ENCODE measurements around the gene ATP1A4. TPM values are rescaled to one million over a fixed set of nuclear protein-coding genes. Genes with fewer than 3 reads are reported as not detected.

ATP1A4 gene
- total RNA-seq, 1 donor from 2014 or later = not detected

DNA sequence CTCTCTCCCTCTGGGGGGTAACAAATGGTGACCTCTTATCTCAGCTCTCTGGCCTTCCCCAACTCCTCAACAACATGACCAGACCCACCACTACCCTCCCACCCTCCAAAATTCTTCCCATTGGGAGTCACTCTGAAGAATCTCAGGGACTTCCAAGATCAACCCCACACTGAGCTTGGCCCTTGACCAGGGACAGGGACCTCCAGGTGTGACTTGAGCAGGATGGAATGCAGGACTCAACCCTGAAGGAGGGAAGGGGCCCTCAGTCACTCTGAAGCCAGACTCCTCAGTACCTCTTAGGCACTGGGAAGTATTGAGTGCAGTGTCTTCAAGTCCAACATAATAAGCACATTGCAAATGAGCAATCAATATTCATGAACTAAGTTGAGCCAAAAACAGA is 40.8 kb downstream of the ATP1A4 start:
- H3K4me3 Mint-ChIP-seq (ENCODE audit: unreplicated experiment) = no peak overlapping the region

DNA sequence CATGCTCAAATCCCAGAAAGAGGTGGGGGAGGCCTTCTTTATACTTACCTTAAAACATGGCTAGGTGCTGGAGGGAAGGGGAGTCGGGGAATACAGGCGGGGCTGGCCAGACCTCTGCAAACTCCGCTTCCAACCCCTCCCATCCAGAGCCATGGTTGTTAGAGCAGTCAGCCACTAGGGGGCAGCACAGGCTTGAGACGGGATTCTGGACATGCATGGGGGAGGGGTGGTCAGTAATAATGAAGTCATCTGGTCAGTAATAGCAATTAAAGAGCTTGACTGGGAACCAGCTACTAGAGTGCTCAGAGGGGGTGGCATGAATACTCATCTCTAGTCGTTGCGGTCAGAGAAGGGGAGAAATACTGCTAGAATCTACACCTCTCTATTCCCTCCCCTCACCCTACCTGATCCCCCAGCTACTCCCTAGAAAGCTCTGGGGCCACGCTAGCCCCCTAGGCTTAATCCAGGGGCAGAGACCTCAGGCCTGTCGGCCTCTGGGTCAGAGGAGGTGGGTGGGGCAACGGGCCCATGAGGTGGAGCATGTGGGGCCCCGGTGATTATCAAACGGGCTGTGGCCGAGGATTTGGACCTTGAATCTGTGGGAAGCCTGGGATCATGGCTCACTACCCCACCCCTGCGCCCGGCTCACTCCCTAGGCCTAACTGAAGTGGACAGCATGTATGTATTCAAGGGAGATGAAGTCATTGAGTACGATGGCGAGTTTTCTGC is 41.9 kb downstream of the ATP1A4 start:
- TF ChIP-seq, protein P1, sequence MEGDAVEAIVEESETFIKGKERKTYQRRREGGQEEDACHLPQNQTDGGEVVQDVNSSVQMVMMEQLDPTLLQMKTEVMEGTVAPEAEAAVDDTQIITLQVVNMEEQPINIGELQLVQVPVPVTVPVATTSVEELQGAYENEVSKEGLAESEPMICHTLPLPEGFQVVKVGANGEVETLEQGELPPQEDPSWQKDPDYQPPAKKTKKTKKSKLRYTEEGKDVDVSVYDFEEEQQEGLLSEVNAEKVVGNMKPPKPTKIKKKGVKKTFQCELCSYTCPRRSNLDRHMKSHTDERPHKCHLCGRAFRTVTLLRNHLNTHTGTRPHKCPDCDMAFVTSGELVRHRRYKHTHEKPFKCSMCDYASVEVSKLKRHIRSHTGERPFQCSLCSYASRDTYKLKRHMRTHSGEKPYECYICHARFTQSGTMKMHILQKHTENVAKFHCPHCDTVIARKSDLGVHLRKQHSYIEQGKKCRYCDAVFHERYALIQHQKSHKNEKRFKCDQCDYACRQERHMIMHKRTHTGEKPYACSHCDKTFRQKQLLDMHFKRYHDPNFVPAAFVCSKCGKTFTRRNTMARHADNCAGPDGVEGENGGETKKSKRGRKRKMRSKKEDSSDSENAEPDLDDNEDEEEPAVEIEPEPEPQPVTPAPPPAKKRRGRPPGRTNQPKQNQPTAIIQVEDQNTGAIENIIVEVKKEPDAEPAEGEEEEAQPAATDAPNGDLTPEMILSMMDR (IDR thresholded peaks at IDR 0.05) = peak; percentile 94

More for the DNA sequence above, 40.8 kb downstream of the ATP1A4 start:
- Mint-ChIP-seq H3K9me3 (ENCODE audit: unreplicated experiment) (no peaks in the 10 kb centered on the region), H3K36me3 (ENCODE audit: unreplicated experiment) (no peaks in the 10 kb centered on the region), H3K27me3 (ENCODE audit: unreplicated experiment) (peaks cover 3% of the 10 kb centered on the region), H3K27ac (ENCODE audit: unreplicated experiment) (no peak overlapping the region), H3K4me1 (ENCODE audit: unreplicated experiment) (peaks cover 5% of the 10 kb centered on the region)
- TF ChIP-seq, protein P1 (IDR thresholded peaks at IDR 0.05) = no peak
- DNase-seq (ENCODE audit: extremely low spot score, unreplicated experiment) = no peak

DNA sequence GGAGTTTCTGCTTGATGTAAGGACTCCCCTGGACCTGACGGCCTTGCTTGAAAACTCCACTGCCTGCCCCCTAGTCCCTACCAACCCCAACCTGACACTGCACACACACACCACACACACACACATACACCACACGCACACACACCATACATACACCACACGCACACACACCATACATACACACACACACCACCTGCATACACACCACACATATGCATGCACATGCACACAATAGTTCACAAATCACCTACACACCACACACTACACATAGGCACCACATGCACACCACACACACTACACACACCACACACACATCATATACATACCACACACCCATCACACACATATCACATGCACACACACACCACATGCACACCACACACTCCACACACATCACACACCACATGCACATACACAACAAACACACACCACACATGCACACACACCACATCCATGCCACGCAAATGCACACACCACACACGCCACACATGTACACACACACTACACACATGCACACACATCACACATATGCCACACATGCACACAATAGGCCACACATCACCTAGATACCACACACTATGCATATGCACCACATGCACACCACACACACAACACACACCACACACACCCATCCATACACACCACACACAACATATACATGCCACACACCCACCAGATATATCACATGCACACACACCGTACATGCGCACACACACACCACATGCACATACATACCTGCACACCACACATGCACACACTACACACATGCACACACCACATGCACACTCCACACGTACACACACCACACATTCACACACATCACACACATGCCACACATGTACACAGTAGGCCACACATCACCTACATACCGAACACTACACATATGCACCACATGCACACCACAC is 42.7 kb downstream of the ATP1A4 start:
- no peak for DNase-seq (ENCODE audit: extremely low spot score, unreplicated experiment)
- H3K36me3 Mint-ChIP-seq (ENCODE audit: unreplicated experiment) = no peaks in the 10 kb centered on the region
- no peak overlapping the region for H3K27ac Mint-ChIP-seq (ENCODE audit: unreplicated experiment)

More for the DNA sequence above, 41.9 kb downstream of the ATP1A4 start:
- peaks cover 3% of the 10 kb centered on the region for H3K27me3 Mint-ChIP-seq (ENCODE audit: unreplicated experiment)
- no peaks in the 10 kb centered on the region for H3K9me3 Mint-ChIP-seq (ENCODE audit: unreplicated experiment)
- no peaks in the 10 kb centered on the region for H3K36me3 Mint-ChIP-seq (ENCODE audit: unreplicated experiment)
- DNase-seq (ENCODE audit: extremely low spot score, unreplicated experiment) = peak; percentile 94
- no peak overlapping the region for H3K27ac Mint-ChIP-seq (ENCODE audit: unreplicated experiment)
- peaks cover 5% of the 10 kb centered on the region for H3K4me1 Mint-ChIP-seq (ENCODE audit: unreplicated experiment)
- no peak overlapping the region for H3K4me3 Mint-ChIP-seq (ENCODE audit: unreplicated experiment)

DNA sequence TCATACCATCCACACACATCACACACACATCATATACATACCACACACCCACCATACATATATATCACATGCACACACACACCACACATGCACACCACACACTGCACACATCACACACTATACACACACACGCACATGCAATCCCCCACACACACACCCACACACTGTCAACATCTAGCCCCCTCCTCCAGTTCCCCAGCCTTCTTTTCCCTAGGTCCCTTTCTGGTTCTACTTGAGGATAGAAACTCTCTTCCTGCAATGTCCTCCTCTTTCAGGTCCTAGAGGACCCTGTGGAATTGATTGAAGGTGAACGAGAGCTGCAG is 43.3 kb downstream of the ATP1A4 start:
- peaks cover 2% of the 10 kb centered on the region for H3K4me1 Mint-ChIP-seq (ENCODE audit: unreplicated experiment)
- DNase-seq (ENCODE audit: extremely low spot score, unreplicated experiment) = no peak
- H3K36me3 Mint-ChIP-seq (ENCODE audit: unreplicated experiment) = no peaks in the 10 kb centered on the region
- H3K27me3 Mint-ChIP-seq (ENCODE audit: unreplicated experiment) = no peaks in the 10 kb centered on the region
- no peak overlapping the region for H3K27ac Mint-ChIP-seq (ENCODE audit: unreplicated experiment)
- H3K9me3 Mint-ChIP-seq (ENCODE audit: unreplicated experiment) = no peaks in the 10 kb centered on the region
- TF ChIP-seq, protein P1 (IDR thresholded peaks at IDR 0.05) = no peak
- no peak overlapping the region for H3K4me3 Mint-ChIP-seq (ENCODE audit: unreplicated experiment)

More for the DNA sequence above, 42.7 kb downstream of the ATP1A4 start:
- Mint-ChIP-seq H3K4me1 (ENCODE audit: unreplicated experiment) (peaks cover 5% of the 10 kb centered on the region), H3K27me3 (ENCODE audit: unreplicated experiment) (peaks cover 3% of the 10 kb centered on the region), H3K9me3 (ENCODE audit: unreplicated experiment) (no peaks in the 10 kb centered on the region), H3K4me3 (ENCODE audit: unreplicated experiment) (no peak overlapping the region)
- TF ChIP-seq, protein P1 (IDR thresholded peaks at IDR 0.05) = no peak

DNA sequence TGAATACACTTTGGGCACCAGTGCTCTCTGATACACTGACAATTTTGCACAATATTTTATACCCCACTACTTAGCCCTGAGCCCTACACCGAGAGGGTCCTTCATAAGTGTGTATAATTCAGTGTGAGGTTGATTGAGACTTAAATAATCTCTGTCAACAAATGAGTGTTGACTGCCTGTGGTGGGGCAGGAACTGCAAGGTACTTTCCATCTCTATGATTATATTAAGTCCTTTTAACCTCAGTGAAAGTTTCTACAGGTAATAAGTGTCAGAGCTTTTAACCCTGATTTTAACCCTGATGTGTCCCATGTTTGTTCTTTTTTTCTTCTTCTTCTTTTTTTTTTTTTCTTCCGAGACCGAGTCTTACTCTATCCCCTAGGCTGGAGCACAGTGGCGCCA is 44.7 kb downstream of the ATP1A4 start:
- TF ChIP-seq, protein P1 (IDR thresholded peaks at IDR 0.05) = no peak
- DNase-seq (ENCODE audit: extremely low spot score, unreplicated experiment) = no peak
- Mint-ChIP-seq H3K27me3 (ENCODE audit: unreplicated experiment) (no peaks in the 10 kb centered on the region), H3K4me3 (ENCODE audit: unreplicated experiment) (no peak overlapping the region), H3K4me1 (ENCODE audit: unreplicated experiment) (no peaks in the 10 kb centered on the region), H3K27ac (ENCODE audit: unreplicated experiment) (no peak overlapping the region), H3K36me3 (ENCODE audit: unreplicated experiment) (no peaks in the 10 kb centered on the region), H3K9me3 (ENCODE audit: unreplicated experiment) (no peaks in the 10 kb centered on the region)
